Smooth muscle cell (in vitro differentiated cells): ENCODE measurements around the gene HES2. TPM values are rescaled to one million over a fixed set of nuclear protein-coding genes. Genes with fewer than 3 reads are reported as not detected.
"Not testable (repeated sequence)": the region's sequence is repeated elsewhere in the genome, so short reads cannot be mapped to it uniquely, and the experiment has no call there.

Source experiments
- DNase-seq: peaks from one replicate; lab custom pipeline; 2025; ENCODE audit not compliant: unreplicated experiment; lab: John Stamatoyannopoulos, UW
- H2AFZ ChIP-seq: fragments of 200-600 bp; sonication (generic); 2 replicates; pipeline ENCODE4 v1.6.0; 2016; ENCODE audit warnings: antibody characterized with exemption, low read depth, mild to moderate bottlenecking
- H3F3A ChIP-seq: fragments of 200-600 bp; sonication (generic); 2 replicates; pipeline ENCODE4 v1.6.0; 2017; ENCODE audit warnings: antibody characterized with exemption, low read depth
- H3K27ac ChIP-seq: fragments of 200-600 bp; sonication (generic); 2 replicates; pipeline ENCODE4 v1.5.1; 2016; ENCODE audit warnings: low read depth, mild to moderate bottlenecking
- H3K27me3 ChIP-seq: fragments of 200-600 bp; sonication (generic); 2 replicates; pipeline ENCODE4 v1.6.1; 2016; ENCODE audit warnings: low read depth, mild to moderate bottlenecking
- H3K36me3 ChIP-seq: fragments of 200-600 bp; sonication (generic); 2 replicates; pipeline ENCODE4 v1.5.1; 2016; ENCODE audit warnings: low read depth
- H3K4me1 ChIP-seq: fragments of 200-600 bp; sonication (generic); 2 replicates; pipeline ENCODE4 v1.5.1; 2016; ENCODE audit warnings: low read depth
- H3K4me2 ChIP-seq: fragments of 200-600 bp; sonication (generic); 2 replicates; pipeline ENCODE4 v1.6.0; 2016; ENCODE audit warnings: mild to moderate bottlenecking
- H3K4me3 ChIP-seq: fragments of 200-600 bp; sonication (generic); 2 replicates; pipeline ENCODE4 v1.5.1; 2016; ENCODE audit warnings: mild to moderate bottlenecking
- H3K79me2 ChIP-seq: fragments of 200-600 bp; sonication (generic); 2 replicates; pipeline ENCODE4 v1.6.0; 2016; ENCODE audit warnings: low read depth, mild to moderate bottlenecking
- H3K9ac ChIP-seq: fragments of 200-600 bp; sonication (generic); 2 replicates; pipeline ENCODE4 v1.6.0; 2016; ENCODE audit warnings: low read depth
- H3K9me3 ChIP-seq: fragments of 200-600 bp; sonication (generic); replicated peaks from 2 replicates; pipeline ENCODE4 v1.5.1; 2016; ENCODE audit warnings: low read depth
- H4K20me1 ChIP-seq: fragments of 200-600 bp; sonication (generic); 2 replicates; pipeline ENCODE4 v1.6.0; 2016; ENCODE audit warnings: low read depth
- CTCF ChIP-seq: fragments of 200-600 bp; sonication (generic); IDR thresholded peaks from 2 replicates; pipeline ENCODE4 v1.5.1; 2017; ENCODE audit warnings: borderline replicate concordance, mild to moderate bottlenecking, antibody characterized with exemption; ENCODE audit not compliant: insufficient read depth, poor library complexity, severe bottlenecking
- WGBS: methylation state at CpG from one replicate; pipeline ENCODE4 v1.1.7; 2016; ENCODE audit warnings: low lambda C conversion rate; 5-methylcytosine and 5-hydroxymethylcytosine counted together
- polyA plus RNA-seq: library from polyadenylated mRNA; unstranded; fragments of >200 nt; fragmentation: Nextera tagmentation; extraction: Ambion mirVana; gene quantifications from 2 replicates; pipeline ENCODE4 v1.2.1, GENCODE V29; 2016
- total RNA-seq: library from RNA; depleted of rRNA; stranded (reverse); fragments of >200 nt; gene quantifications from 2 replicates; pipeline ENCODE4 v1.2.3, GENCODE V29; 2014

The HES2 gene
- total and polyA plus RNA-seq, 2 experiments from 2014 or later: 1.7 to 4.6 TPM

- H2AFZ ChIP-seq: no peak overlapping the region
- peaks cover 10% of the 10 kb centered on the region for H3K4me1 ChIP-seq
- no peak for DNase-seq
- WGBS: 95% methylated on average over 1 of the region's 1 CpG
- H3F3A ChIP-seq: no peaks in the 10 kb centered on the region
- H3K27me3 ChIP-seq: no peaks in the 10 kb centered on the region
- H3K9ac ChIP-seq: no peak overlapping the region
- H3K27ac ChIP-seq: no peak overlapping the region
- H3K36me3 ChIP-seq: no peaks in the 10 kb centered on the region
- no peaks in the 10 kb centered on the region for H3K9me3 ChIP-seq
- H4K20me1 ChIP-seq: peaks cover 31% of the 10 kb centered on the region
- H3K4me2 ChIP-seq: no peak overlapping the region
- TF ChIP-seq CTCF: no peak
- peaks cover 21% of the 10 kb centered on the region for H3K79me2 ChIP-seq
- no peak overlapping the region for H3K4me3 ChIP-seq
These were observed 35.6 kb downstream of the HES2 start for GRCh38 chr1:6384135-6384534.

- Histone ChIP-seq H3F3A (no peaks in the 10 kb centered on the region), H3K4me1 (no peaks in the 10 kb centered on the region), H3K36me3 (no peaks in the 10 kb centered on the region), H3K9ac (no peak overlapping the region), H3K4me2 (no peak overlapping the region), H3K27me3 (no peaks in the 10 kb centered on the region), H2AFZ (no peak overlapping the region), H3K79me2 (peaks cover 19% of the 10 kb centered on the region), H3K27ac (no peak overlapping the region), H3K9me3 (no peaks in the 10 kb centered on the region), H4K20me1 (peaks cover 15% of the 10 kb centered on the region), H3K4me3 (no peak overlapping the region)
- no peak for TF ChIP-seq CTCF
- DNase-seq: no peak
- 96% methylated on average over 7 of the region's 7 CpGs for WGBS
These were observed 39.7 kb downstream of the HES2 start for GRCh38 chr1:6380037-6380436.

- no peak for DNase-seq
- peaks cover 12% of the 10 kb centered on the region for H4K20me1 ChIP-seq
- H3K79me2 ChIP-seq: peaks cover 11% of the 10 kb centered on the region
- WGBS: 77% methylated on average over 12 of the region's 12 CpGs
- no peak for TF ChIP-seq CTCF
- no peaks in the 10 kb centered on the region for H3K4me1 ChIP-seq
- no peaks in the 10 kb centered on the region for H3F3A ChIP-seq
- H3K4me3 ChIP-seq: no peak overlapping the region
- H3K36me3 ChIP-seq: no peaks in the 10 kb centered on the region
- H3K4me2 ChIP-seq: no peak overlapping the region
- no peak overlapping the region for H3K27ac ChIP-seq
- no peak overlapping the region for H2AFZ ChIP-seq
- no peaks in the 10 kb centered on the region for H3K27me3 ChIP-seq
- no peaks in the 10 kb centered on the region for H3K9me3 ChIP-seq
- no peak overlapping the region for H3K9ac ChIP-seq
These were observed 41.5 kb downstream of the HES2 start for GRCh38 chr1:6378096-6378746.

GRCh38 chr1:6373961-6374720 is 45.6 kb downstream of the HES2 start:
- no peaks in the 10 kb centered on the region for H3K4me1 ChIP-seq
- no peak overlapping the region for H2AFZ ChIP-seq
- H3K27ac ChIP-seq: no peak overlapping the region
- no peak for TF ChIP-seq CTCF
- H3F3A ChIP-seq: no peaks in the 10 kb centered on the region
- peaks cover 20% of the 10 kb centered on the region for H3K79me2 ChIP-seq
- H3K27me3 ChIP-seq: no peaks in the 10 kb centered on the region
- no peak for DNase-seq
- no peaks in the 10 kb centered on the region for H3K9me3 ChIP-seq
- H3K4me3 ChIP-seq: no peak overlapping the region
- peaks cover 8% of the 10 kb centered on the region for H4K20me1 ChIP-seq
- H3K4me2 ChIP-seq: no peak overlapping the region
- no peaks in the 10 kb centered on the region for H3K36me3 ChIP-seq
- no peak overlapping the region for H3K9ac ChIP-seq
- 94% methylated on average over 8 of the region's 8 CpGs for WGBS

- not testable (repeated sequence) for H3K9ac ChIP-seq, H3F3A ChIP-seq, H3K27ac ChIP-seq, H3K4me2 ChIP-seq, H3K36me3 ChIP-seq, H3K27me3 ChIP-seq, H2AFZ ChIP-seq, H3K4me1 ChIP-seq, H3K9me3 ChIP-seq, DNase-seq, H3K4me3 ChIP-seq
- Histone ChIP-seq H4K20me1 (peaks cover 13% of the 10 kb centered on the region), H3K79me2 (peaks cover 20% of the 10 kb centered on the region)
- WGBS: 64% methylated on average over 7 of the region's 7 CpGs
These were observed 47.5 kb downstream of the HES2 start for GRCh38 chr1:6372236-6372635.
